ENCODE results near the gene ITGA11. TPM values are rescaled to one million over a fixed set of nuclear protein-coding genes. Genes with fewer than 3 reads are reported as not detected.

Gene ITGA11
- total RNA-seq, 1 donor from 2014 or later: 22.8 TPM

DNA sequence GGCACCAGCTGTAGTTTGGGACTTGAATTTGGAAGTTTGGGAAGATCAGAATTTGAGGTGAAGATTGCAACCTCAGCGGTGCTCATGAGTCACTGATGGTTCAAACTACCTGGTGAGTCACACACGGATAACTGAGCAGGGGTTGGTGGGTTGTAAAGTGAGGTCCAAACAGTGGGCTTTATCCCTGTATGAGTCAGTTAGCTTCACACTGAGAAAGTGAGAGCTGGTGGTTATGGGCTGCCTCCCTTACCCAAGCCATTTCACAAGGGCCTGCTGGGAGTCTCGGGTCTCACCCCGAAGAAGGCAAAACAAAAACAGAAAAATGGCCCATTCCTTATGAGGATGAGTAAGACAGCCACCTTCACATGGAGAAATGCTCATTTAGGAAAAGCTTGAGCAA lies 77.0 kb downstream of the ITGA11 start:
- no peak for DNase-seq (ENCODE audit: low spot score)

GRCh38 chr15:68354268-68354667 lies 77.7 kb downstream of the ITGA11 start:
- no peak for DNase-seq (ENCODE audit: low spot score)

DNA sequence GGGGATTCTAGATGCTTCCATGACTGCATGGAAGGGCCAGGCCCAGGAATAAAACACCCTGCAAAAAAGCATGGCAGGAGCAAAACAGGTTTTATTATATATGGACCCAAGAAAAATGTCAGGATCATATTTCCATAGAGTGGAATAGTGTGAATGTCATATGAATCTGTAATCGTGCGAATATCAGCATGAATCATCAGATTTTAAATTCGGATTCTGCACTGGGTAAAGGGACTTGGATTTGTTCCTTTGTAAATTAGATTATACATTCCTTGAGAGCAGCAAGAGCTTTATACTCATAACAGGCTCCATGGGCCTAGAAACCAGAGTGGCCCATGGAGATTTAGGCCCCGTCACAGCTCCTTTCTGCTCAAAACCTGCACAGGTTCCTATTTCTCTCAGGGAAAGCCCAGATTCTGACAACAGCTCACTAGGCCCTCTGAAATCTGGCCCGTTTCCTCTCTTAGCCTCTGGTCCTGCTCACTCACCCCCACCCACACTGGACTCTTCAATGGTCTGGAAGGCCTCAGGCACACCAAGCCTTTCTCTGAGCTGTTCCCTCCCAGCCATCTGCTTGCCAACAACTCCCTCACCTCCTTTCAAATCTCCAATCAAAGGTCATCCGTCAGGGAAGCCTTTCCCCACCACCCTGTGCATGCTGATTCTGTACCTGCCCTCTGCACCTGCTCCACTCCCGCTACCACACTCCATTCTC lies 78.4 kb downstream of the ITGA11 start:
- DNase-seq (ENCODE audit: low spot score): no peak

DNA sequence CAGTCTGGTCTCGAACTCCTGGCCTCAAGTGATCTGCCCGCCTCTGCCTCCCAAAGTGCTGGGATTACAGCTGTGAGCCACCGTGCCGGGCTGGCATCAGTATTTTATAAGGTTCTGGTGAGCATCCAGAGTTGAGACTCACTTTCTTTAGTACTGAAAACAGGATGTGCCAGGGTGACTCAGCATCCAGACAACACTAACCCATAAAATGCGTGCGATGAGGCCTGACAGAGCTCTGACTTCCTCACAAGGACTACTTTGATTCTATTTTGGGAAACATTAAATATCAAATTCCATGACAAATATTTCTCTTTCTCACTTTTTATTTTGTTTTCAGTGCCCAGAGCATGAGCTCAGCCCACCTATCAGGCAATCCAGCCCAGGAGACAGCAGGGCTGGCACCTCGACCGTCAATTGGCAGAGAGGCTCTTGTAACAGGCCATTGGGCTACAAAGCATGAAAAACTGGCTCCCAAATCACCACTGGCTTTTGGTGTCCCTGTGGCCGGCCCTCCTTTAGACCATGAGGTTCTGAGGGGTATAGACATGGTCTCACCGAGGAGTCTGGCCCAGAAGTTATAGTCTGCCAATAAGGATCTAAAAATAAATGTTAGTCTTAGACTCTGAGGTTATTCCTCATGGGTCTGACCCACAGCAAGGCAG lies 79.4 kb downstream of the ITGA11 start:
- DNase-seq (ENCODE audit: low spot score): peak; percentile 72

DNA sequence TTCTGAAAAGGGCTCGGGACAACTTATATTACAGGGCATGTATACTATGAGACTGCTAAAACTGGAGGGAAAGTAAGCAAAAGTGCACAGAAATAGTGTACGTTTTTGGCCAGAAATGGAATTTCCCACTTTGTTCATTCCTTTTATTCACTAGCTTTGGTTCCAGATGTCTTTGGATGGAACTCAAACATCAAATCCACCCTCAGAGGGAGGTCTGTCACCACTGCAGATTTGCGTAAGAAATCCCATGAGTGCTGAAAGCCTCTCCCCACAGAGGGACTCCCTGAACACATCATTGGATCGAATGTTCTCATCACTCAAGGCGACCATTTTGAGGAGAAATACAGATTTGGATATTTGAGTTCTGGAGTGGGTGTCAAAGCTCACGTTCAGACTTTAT lies 82.8 kb downstream of the ITGA11 start:
- DNase-seq (ENCODE audit: low spot score): no peak

DNA sequence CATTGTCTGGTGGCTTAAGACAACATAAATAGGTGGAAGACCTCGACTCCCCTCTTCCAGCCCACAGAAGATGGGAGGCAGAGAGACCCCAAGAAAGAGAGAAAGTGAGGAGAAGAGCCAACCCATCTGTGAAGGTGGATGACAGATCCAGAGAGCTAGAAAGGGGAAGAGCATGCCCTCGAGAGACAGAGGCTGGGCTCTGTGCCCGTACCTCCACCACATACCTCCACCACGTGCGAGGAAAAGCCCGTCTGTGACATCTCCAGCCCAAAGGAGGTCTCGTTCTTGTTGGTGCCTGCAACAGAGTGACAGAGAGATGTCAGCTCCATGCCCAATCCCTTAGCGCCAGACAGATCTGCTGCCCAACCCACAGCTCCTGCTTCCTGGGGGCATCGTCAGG lies 83.4 kb downstream of the ITGA11 start:
- no peak for DNase-seq (ENCODE audit: low spot score)

GRCh38 chr15:68348081-68348480 lies 83.9 kb downstream of the ITGA11 start:
- no peak for DNase-seq (ENCODE audit: low spot score)

DNA sequence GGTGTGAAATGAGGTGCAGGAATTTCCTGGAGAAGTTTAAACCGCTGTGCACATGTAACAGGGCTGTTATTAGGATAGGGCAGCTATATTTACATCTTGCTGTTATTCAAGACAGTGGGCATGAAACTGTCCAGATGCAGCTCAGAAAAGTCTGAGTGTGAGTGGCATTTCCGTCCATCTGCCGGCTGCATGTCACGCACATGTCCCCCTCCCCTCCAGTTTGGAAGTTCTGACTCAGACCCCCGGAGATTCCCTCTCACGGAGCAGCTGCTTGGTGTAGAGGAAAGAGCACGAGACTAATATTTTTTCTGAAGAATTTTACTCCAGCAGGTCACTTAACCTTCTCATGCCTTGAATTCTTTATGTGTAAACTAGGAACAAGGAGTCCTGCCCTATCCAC lies 84.6 kb downstream of the ITGA11 start:
- DNase-seq (ENCODE audit: low spot score): no peak

DNA sequence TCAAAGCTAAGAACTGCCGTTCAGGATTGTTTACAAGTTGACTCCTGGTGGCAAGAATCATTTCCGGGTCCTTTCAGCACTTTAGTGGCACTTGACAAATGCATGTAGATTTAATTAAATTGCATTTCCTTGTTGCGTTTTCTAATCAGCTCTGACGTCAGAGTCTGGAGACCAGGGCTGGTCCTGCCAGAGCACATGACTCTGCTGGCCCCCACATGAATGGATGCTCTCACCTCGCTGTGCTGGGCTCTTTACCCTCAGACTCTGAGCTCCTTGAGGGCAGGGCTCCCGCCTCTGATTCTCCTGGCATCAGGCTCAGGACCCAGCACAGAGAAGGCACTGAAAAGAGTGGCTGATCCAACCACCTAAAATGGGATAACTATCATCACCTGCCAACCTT lies 85.0 kb downstream of the ITGA11 start:
- DNase-seq (ENCODE audit: low spot score): no peak

DNA sequence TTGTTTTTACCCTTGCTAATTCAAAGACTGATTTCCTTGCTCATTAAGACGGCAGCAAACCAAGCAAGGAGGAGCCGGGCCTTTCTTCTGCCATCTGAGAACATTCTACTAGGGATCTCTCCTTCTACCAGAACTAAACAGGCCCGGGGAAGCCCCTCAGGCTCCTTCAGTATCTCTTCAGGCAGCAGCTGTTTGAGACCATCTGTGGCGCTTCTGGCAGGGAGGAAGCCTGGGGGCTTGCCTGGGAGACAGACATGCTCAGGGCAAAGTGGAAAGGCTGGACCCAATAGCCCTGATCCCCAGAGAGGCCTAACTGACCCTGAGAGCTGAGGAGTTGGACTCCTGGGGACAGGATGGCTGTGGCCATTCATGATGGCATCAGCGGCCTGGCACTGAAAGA lies 86.5 kb downstream of the ITGA11 start:
- DNase-seq (ENCODE audit: low spot score): no peak

- DNase-seq (ENCODE audit: low spot score): no peak
Measured at GRCh38 chr15:68344600-68344999, 87.4 kb downstream of the ITGA11 start.

- no peak for DNase-seq (ENCODE audit: low spot score)
Measured at GRCh38 chr15:68343579-68344225, 88.3 kb downstream of the ITGA11 start.

DNA sequence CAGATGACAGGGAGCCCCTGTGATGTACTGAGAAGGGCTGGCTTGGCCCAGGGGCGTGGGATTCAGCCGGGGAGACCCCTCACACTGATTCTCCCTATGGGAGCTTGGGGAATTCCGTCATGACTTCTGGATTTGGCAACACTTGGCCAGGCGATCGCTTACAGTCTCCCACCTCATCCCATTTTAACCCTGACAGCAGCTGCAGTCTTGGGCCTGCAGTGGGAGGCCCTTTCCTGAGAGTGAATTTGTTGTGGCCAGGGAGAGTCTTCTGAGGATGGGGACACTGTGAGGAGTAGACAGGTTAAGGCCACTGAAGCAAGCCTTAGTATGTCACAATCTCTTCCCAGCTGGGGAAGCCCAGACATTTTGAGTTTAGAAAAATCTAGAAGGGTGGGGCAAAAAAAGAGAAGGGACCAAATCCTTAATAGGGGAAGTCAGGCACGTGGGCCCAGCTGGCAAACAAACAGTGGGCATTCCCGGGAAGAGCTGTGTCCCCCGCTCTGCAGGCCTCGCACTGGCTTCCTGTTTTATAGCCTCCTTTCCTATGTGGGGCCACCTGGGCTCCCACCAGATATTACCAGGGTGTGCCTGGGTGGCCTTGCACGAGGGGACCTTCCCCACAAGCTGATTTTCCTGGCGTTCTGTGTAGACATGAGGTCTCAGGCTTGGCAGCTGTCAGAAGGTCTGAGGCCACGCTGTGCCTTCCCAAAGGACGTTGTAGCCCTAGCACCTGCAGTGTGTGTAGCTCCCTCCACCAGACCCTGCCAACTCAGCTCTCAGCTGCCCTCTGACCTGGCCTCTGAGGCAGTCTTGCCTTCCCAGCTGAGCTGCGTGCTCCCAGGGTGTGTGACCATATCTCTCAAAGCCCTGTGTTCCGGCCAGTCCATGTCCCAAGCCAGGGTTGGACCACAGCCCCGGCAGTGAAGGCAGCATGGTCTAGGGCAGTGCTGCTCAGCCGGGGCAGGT lies 89.9 kb downstream of the ITGA11 start:
- DNase-seq (ENCODE audit: low spot score): no peak

DNA sequence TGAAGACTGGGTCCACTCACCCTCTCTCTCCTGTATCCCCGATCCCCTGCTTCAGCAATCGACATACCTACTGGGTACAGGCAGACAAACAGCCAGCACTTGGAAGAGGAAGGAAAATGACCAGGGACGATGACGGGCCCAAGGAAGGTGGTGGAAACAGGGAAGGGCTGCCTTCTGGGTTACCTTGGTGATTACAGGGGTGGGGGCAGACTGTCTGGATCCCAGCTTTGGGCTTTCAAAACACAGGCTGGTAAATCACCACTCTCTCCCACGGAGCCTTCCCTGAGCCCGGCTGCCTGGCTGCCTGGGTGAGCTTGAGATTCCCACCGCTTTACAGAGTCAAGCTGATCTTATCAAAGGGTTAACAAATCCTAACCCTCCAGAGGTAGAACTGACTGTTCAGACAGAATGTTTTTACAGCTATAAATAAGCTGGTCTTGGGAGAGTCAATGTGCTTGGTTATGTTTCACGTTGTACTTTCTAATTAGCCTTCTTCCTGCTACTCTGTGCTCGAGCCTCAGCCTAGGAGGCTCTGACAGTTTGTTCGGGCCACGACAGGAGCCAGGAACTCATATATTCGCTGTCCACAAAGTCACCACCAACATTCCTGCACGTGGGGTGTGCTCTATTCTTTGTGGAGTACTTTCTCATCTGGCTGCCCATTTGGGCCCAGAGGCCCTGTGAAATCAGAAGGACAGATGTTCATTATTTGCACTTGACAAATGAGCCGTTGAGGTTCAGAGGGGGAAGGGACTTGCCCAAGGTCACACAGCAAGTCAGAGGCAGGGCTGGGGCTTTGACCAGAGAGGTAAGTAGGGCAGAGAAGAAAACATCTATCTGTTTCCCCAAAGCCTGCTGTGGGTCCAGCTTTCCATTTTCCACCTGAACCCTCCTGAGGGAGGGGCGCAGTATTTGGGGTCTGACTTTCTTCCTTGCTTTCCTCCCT lies 91.0 kb downstream of the ITGA11 start:
- DNase-seq (ENCODE audit: low spot score): no peak

GRCh38 chr15:68339481-68339880 lies 92.5 kb downstream of the ITGA11 start:
- DNase-seq (ENCODE audit: low spot score): no peak

GRCh38 chr15:68337826-68338225 lies 94.1 kb downstream of the ITGA11 start:
- DNase-seq (ENCODE audit: low spot score): no peak

DNA sequence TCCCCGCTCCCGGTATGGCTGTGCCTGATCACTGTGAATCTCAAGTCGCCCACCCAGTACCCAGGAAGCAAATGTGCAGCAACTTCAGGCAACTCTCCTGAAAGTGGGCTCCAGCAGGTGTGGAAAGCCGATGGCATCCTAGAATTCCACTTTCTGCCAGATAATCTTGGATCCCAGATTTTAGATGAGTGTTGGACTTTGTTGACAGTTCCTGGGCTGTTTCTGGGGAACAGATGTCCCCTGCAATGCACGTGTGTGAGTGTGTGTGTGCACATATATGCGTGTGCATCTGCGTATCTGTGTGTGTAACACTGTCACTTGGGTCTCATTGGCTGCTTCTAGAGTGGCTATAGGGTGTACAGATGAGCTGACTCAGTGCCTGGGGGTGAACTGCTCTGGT lies 95.4 kb downstream of the ITGA11 start:
- no peak for DNase-seq (ENCODE audit: low spot score)

- no peak for DNase-seq (ENCODE audit: low spot score)
Measured at GRCh38 chr15:68335655-68336054, 96.3 kb downstream of the ITGA11 start.

DNA sequence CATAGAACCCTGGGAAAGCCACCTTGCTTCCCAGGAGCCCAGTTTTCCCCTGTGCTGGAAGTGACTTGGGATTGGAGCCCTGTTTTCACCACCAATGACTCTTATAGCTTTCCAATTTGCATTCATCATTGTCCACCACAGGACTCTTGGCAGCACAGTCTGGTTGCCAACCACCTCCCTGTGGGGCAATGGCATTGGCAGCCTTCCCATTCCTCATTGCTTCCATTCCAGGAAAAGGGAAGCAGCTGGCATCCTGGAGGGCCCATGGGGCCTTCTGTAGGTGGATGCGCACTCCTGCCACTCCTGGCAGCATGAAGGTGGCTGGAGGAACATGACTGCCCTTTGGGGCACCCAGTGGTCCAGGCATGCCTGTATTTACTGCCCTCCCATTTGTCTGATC lies 96.7 kb downstream of the ITGA11 start:
- no peak for DNase-seq (ENCODE audit: low spot score)

- DNase-seq (ENCODE audit: low spot score): no peak
Measured at GRCh38 chr15:68334661-68335124, 97.3 kb downstream of the ITGA11 start.
